GM19455 (cell line): ENCODE data around the gene C12orf60.
"Not testable (repeated sequence)": the region's sequence is repeated elsewhere in the genome, so short reads cannot be mapped to it uniquely, and the experiment has no call there.

ENCODE experiments used
- ATAC-seq: cut with Tn5 transposase; IDR thresholded peaks from one replicate; pipeline ENCODE4 v1.9.1; 2021; ENCODE audit not compliant: unreplicated experiment

The C12orf60 gene

GRCh38 chr12:14803011-14803829, at the start of gene C12orf60, which contains the start of gene WBP11:
Gene C12orf60 (plus strand): TSS chr12:14803670. CDS start chr12:14822936, 19,266 bp downstream.
Gene WBP11 (minus strand): TSS chr12:14803478. CDS start chr12:14801383, 2,095 bp downstream.
- ATAC-seq = peak; percentile 99

- ATAC-seq = no peak
Observed at GRCh38 chr12:14756334-14757143, 46.9 kb upstream of the C12orf60 start.

GRCh38 chr12:14759711-14760280, 43.7 kb upstream of the C12orf60 start:
- ATAC-seq = not testable (repeated sequence)

- no peak for ATAC-seq
Observed at GRCh38 chr12:14765398-14765797, 38.1 kb upstream of the C12orf60 start.

GRCh38 chr12:14766020-14766419, 37.5 kb upstream of the C12orf60 start:
- ATAC-seq = not testable (repeated sequence)

- no peak for ATAC-seq
Observed at GRCh38 chr12:14766649-14767215, 36.7 kb upstream of the C12orf60 start.

GRCh38 chr12:14767617-14768016, 35.9 kb upstream of the C12orf60 start:
- no peak for ATAC-seq

GRCh38 chr12:14768823-14769405, 34.6 kb upstream of the C12orf60 start:
- no peak for ATAC-seq

GRCh38 chr12:14769466-14769968, 34.0 kb upstream of the C12orf60 start:
- peak; percentile 5 for ATAC-seq

- peak; percentile 34 for ATAC-seq
Observed at GRCh38 chr12:14769969-14770495, 33.4 kb upstream of the C12orf60 start.

GRCh38 chr12:14770496-14771461, 32.7 kb upstream of the C12orf60 start:
- ATAC-seq = peak; percentile 32

- no peak for ATAC-seq
Observed at GRCh38 chr12:14771651-14772137, 31.8 kb upstream of the C12orf60 start.

- no peak for ATAC-seq
Observed at GRCh38 chr12:14772946-14773345, 30.5 kb upstream of the C12orf60 start.

GRCh38 chr12:14773685-14774073, 29.8 kb upstream of the C12orf60 start:
- peak; percentile 16 for ATAC-seq

- peak; percentile 52 for ATAC-seq
Observed at GRCh38 chr12:14774074-14774905, 29.2 kb upstream of the C12orf60 start.

- no peak for ATAC-seq
Observed at GRCh38 chr12:14774906-14775635, 28.4 kb upstream of the C12orf60 start.

GRCh38 chr12:14775636-14775980, 27.9 kb upstream of the C12orf60 start:
- ATAC-seq = no peak
